Dermis blood vessel endothelial cell (primary cell): ENCODE results near the gene DLG2. TPM values are rescaled to one million over a fixed set of nuclear protein-coding genes. Genes with fewer than 3 reads are reported as not detected.

Source experiments
- DNase-seq: peaks from one replicate; pipeline ENCODE4 v3.0.0; 2010
- total RNA-seq: library from RNA; depleted of rRNA; stranded (reverse); fragments of >200 nt; gene quantifications from 2 replicates; pipeline ENCODE4 v1.2.3, GENCODE V29; 2014

The DLG2 gene
- total RNA-seq, 1 donor from 2014 or later = 0.17 TPM

DNA sequence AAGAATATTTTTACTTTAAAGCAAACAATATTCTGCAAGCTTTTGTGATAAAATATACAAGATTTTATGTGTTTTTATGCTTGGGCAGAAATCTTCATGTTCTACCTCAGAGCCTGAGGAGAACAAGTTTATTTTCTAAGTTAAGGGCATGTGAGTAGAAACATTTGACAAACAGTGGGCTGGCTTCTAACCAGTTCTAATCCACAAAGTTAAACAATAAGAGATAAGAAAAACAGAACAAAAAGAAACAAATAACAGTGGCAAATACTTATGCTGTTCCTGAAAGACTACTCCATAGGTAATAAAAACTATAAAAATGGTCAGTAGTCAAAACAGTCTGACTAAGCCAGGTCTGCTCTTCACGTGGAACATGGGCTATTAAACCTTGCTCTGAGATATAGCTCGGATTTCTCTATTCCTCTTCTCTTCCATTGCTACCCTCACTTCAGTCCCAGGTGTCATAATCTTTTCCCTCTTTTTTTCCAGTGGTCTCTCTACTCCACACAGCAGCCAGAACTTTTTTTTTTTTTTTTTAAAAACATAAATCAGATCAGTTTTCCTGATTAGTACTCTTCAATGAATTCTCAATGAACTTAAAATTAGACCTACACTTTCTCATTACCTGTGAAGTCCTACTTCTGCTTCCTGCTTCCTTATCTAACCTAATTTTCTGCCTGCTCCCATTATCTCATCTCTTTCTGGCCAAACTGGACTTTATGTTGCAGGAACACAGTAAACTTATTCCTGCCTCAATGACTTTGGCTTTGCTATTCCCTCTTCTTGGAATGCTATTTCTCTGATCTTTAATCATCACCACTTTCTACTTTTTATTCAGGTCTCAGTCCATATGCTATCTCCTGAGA, 1669.9 kb downstream of the DLG2 start:
- DNase-seq = no peak

GRCh38 chr11:83956119-83956697, 1670.9 kb downstream of the DLG2 start:
- no peak for DNase-seq

DNA sequence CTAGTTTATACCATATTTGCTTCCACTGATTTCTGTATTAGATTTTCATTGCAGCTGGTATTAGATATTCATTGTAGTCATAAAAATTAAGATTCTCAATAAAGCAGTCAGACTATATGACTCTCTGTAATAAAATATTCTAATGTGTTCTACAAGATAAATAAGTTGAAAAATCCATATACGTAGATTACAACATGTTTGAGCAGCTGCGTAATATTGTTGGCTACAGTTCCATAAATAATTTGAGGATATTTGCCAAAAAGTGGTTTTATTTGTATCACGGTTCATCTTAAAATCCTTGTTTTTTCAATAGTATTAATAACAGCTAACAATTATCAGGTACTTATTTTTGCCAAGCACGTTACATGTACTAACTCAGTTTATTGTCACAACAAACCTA, 1672.4 kb downstream of the DLG2 start:
- no peak for DNase-seq

- no peak for DNase-seq
These were observed 1675.6 kb downstream of the DLG2 start for GRCh38 chr11:83951521-83951920.

DNA sequence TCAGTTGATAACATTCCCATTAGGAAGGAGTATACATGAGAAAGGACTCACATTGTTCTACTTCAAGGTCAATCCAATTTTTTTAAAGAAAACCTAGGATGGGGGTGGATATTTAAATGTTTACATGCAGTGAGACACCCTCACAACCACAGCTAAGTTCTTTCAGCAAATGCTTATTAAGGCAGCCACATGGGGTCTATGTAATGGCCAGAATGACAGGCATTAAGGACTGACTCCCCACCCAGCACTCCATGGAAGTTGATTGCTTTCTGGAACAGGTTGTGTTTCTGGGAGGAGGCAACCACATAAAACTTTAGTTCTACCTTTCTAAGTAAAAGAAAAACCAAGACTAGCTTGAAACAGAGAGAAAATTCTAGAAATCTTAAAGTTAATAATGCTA, 1678.9 kb downstream of the DLG2 start:
- no peak for DNase-seq

- DNase-seq = no peak
These were observed 1681.2 kb downstream of the DLG2 start for GRCh38 chr11:83945976-83946375.

- no peak for DNase-seq
These were observed 1686.1 kb downstream of the DLG2 start for GRCh38 chr11:83941050-83941449.

- DNase-seq = no peak
These were observed 1689.0 kb downstream of the DLG2 start for GRCh38 chr11:83938148-83938547.

DNA sequence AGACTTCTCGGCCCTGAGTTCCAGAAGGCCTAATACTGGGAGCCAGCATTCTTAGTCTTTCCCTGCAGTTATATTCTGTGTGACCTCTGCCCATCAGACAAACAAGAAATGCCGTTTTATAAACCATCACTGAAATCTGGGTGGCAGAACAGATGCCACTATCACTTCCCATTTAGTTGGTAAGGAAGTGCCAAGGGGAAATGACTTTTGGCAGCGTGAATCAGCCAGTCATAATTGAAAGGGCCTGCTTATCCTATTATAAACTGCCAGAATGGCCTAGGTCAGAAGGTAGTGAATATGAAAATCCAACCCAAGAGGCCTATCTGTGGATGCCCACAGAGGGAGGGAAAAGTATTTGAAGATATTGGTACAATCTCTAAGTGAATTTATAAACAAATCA, 1694.1 kb downstream of the DLG2 start:
- no peak for DNase-seq

DNA sequence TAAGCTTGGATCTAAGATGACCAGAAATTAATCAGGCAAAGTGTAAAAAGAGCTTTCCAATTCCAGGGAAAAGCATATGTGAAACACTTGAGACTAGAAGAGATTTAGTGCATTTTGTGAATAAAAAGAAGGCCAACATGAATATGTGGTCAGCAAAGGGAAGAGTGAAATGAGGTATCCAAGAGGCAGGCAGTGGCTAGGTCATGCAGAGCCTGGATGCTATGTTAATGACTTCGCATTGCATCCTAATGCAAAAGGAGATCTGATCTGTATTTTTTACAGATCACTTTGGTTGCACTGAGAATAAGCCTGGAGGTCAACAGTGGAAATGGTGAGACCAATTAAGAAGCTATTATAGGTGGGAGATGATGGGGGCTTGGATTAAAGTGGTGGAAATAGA, 1699.7 kb downstream of the DLG2 start:
- no peak for DNase-seq

- DNase-seq = no peak
These were observed 1702.2 kb downstream of the DLG2 start for GRCh38 chr11:83924795-83925542.

- DNase-seq = no peak
These were observed 1703.2 kb downstream of the DLG2 start for GRCh38 chr11:83923961-83924360.

- no peak for DNase-seq
These were observed 1704.2 kb downstream of the DLG2 start for GRCh38 chr11:83922953-83923352.

DNA sequence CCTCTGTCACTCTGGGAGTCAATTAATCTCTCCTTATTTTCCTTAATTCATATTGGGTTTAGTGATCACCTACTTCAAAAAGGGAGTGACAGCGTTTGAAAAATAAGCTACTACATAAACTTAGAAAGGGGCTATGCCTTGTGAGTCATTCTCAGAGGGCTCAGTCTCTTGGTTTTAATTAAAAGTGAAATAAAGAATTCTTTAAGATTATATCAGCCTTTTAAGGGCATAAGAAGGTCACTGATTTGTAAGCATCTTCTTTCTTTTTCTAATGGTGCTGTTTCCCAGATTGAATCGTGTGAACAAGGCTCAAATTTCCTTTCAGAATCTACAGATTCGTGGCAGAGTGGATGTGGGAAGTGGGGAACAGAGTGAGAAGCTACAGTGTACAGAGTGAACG, 1704.8 kb downstream of the DLG2 start:
- no peak for DNase-seq

- no peak for DNase-seq
These were observed 1705.5 kb downstream of the DLG2 start for GRCh38 chr11:83921447-83922192.

DNA sequence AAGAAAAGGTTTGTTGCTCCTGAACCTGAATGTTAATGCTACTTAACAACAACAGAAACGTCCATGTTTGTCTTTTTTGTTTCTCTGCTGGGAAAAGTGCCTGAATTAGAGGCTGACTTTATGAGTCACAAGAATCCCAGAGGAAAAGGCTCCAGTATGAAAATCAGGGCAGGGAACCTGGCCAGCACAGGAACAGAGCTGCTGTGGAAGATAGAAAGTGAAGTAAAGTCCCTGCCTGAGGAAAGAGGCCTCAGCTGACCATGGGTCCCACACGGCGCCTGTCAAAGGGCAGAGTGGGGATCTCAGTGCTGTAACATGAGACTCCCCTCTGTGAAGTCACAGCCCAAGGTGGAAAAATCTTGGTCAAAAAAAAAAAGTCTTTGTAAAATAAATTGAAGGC, 1708.7 kb downstream of the DLG2 start:
- DNase-seq = no peak

DNA sequence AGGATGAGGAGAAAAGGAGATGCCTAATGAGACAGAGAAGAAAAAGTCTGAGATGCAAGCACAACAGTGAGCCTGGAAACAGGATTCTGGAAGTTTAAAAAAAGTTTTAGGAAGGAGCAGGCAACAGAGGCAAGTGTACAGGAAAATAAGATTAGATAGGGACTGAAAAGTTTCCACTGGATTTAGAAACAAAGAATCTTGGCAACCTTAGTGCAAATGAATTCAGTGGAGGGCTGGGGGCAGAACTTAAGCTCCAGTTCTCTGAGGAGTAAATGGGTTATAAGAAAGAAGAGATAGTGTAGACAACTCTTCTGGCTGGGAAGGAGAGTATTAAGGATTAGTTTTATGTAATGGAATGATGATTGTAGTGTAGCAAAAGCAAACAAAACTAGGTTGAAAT, 1712.1 kb downstream of the DLG2 start:
- no peak for DNase-seq

GRCh38 chr11:83909579-83910534, 1717.3 kb downstream of the DLG2 start:
- no peak for DNase-seq

GRCh38 chr11:83908298-83908856, 1718.8 kb downstream of the DLG2 start:
- DNase-seq = no peak

GRCh38 chr11:83895516-83895915, 1731.6 kb downstream of the DLG2 start:
- no peak for DNase-seq

DNA sequence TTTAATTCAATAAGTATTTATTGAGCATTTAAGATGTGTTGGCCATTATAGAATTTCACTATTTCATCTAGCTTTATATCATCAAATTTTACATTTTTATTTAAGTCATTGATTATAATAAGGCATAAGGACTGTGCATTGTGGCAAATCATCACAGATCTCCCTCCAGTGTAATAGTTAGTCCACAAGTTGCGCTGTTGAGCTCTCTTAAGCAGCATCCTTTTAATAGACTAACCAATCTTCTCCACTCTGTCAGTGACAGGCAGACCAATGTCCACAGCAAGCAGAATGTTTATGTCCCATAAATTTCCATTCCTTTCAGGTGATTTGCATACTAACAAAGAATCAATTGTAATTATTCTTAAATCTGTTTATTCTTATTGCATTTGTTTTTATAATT, 1745.7 kb downstream of the DLG2 start:
- no peak for DNase-seq
